Nephron (organoid): ENCODE measurements around the gene TJP3.

Experiments used
- H3K27ac Mint-ChIP-seq, 3 experiments: 2 replicates each; pipeline ENCODE4 v1.8.0; 2020; ENCODE audit warnings: mixed read lengths in 3 of 3, mild to moderate bottlenecking in 2 of 3, moderate library complexity in 1 of 3
- H3K27me3 Mint-ChIP-seq: 2 replicates; pipeline ENCODE4 v1.8.0; 2021; ENCODE audit warnings: low read depth, mild to moderate bottlenecking, moderate library complexity, mixed read lengths
- H3K36me3 Mint-ChIP-seq: 2 replicates; pipeline ENCODE4 v1.8.0; 2020; ENCODE audit warnings: low read depth, mixed read lengths
- H3K4me1 Mint-ChIP-seq: 2 replicates; pipeline ENCODE4 v1.8.0; 2020; ENCODE audit warnings: mixed read lengths
- H3K4me3 Mint-ChIP-seq, 3 experiments: 2 replicates each; pipeline ENCODE4 v1.8.0; 2020; ENCODE audit warnings: mild to moderate bottlenecking in 3 of 3, mixed read lengths in 3 of 3, moderate library complexity in 2 of 3
- H3K9me3 Mint-ChIP-seq: 2 replicates; pipeline ENCODE4 v1.8.0; 2020; ENCODE audit warnings: mixed read lengths
- TF ChIP-seq, protein P1 (sequence below), 3 experiments: fragments of 200-600 bp; sonication (generic); IDR thresholded peaks; one replicate each; pipeline ENCODE4 v1.5.0; 2021; ENCODE audit warnings: antibody characterized with exemption in 3 of 3; ENCODE audit not compliant: unreplicated experiment in 3 of 3

The TJP3 gene

GRCh38 chr19:3693025-3693925 is 14.9 kb upstream of the TJP3 start:
- Mint-ChIP-seq H3K36me3 (peaks cover 23% of the 10 kb centered on the region), H3K27ac (no peak overlapping the region), H3K9me3 (no peaks in the 10 kb centered on the region), H3K27me3 (no peaks in the 10 kb centered on the region), H3K4me1 (peaks cover 2% of the 10 kb centered on the region), H3K4me3 (no peak overlapping the region)
- TF ChIP-seq, protein P1, sequence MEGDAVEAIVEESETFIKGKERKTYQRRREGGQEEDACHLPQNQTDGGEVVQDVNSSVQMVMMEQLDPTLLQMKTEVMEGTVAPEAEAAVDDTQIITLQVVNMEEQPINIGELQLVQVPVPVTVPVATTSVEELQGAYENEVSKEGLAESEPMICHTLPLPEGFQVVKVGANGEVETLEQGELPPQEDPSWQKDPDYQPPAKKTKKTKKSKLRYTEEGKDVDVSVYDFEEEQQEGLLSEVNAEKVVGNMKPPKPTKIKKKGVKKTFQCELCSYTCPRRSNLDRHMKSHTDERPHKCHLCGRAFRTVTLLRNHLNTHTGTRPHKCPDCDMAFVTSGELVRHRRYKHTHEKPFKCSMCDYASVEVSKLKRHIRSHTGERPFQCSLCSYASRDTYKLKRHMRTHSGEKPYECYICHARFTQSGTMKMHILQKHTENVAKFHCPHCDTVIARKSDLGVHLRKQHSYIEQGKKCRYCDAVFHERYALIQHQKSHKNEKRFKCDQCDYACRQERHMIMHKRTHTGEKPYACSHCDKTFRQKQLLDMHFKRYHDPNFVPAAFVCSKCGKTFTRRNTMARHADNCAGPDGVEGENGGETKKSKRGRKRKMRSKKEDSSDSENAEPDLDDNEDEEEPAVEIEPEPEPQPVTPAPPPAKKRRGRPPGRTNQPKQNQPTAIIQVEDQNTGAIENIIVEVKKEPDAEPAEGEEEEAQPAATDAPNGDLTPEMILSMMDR (IDR thresholded peaks at IDR 0.05; ENCODE audit: unreplicated experiment in 3 of 3): no peak

- H3K4me3 Mint-ChIP-seq: no peak overlapping the region
- H3K4me1 Mint-ChIP-seq: peaks cover 6% of the 10 kb centered on the region
- H3K27me3 Mint-ChIP-seq: no peaks in the 10 kb centered on the region
- H3K27ac Mint-ChIP-seq: no peak overlapping the region
- TF ChIP-seq, protein P1 (IDR thresholded peaks at IDR 0.05; ENCODE audit: unreplicated experiment in 3 of 3): no peak
- H3K9me3 Mint-ChIP-seq: no peaks in the 10 kb centered on the region
- H3K36me3 Mint-ChIP-seq: peaks cover 18% of the 10 kb centered on the region
Measured at GRCh38 chr19:3694361-3695123, 13.6 kb upstream of the TJP3 start.

- H3K27me3 Mint-ChIP-seq: no peaks in the 10 kb centered on the region
- H3K27ac Mint-ChIP-seq: no peak overlapping the region
- H3K4me3 Mint-ChIP-seq: no peak overlapping the region
- TF ChIP-seq, protein P1 (IDR thresholded peaks at IDR 0.05; ENCODE audit: unreplicated experiment in 3 of 3): no peak
- no peaks in the 10 kb centered on the region for H3K9me3 Mint-ChIP-seq
- peaks cover 12% of the 10 kb centered on the region for H3K36me3 Mint-ChIP-seq
- H3K4me1 Mint-ChIP-seq: peaks cover 6% of the 10 kb centered on the region
Measured at GRCh38 chr19:3695124-3695733, 13.0 kb upstream of the TJP3 start.

GRCh38 chr19:3695986-3696659 is 12.1 kb upstream of the TJP3 start:
- peaks cover 6% of the 10 kb centered on the region for H3K4me1 Mint-ChIP-seq
- peak overlapping the region; percentile 46 to 58 (median 56) for H3K4me3 Mint-ChIP-seq
- H3K27me3 Mint-ChIP-seq: no peaks in the 10 kb centered on the region
- TF ChIP-seq, protein P1 (IDR thresholded peaks at IDR 0.05; ENCODE audit: unreplicated experiment in 3 of 3): no peak
- no peak overlapping the region for H3K27ac Mint-ChIP-seq
- H3K36me3 Mint-ChIP-seq: peaks cover 5% of the 10 kb centered on the region
- no peaks in the 10 kb centered on the region for H3K9me3 Mint-ChIP-seq

DNA sequence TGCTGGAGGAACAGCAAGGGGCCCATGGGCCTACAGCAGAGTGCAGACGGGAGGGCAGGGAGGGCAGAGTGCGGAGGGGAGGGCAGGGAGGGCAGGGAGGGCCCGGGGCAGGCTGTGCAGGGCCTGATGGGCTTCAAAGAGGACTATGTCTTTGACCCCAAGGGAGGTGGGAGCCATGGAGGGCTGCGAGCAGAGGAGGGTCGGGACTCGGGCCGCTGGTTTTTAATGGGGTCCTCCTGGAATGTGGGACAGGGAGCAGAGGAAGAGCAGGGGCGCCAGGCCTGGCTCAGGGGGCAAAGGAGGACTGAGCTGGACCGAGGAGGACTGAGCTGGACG is 11.6 kb upstream of the TJP3 start:
- Mint-ChIP-seq H3K27me3 (no peaks in the 10 kb centered on the region), H3K36me3 (peaks cover under 1% of the 10 kb centered on the region), H3K4me1 (peaks cover 6% of the 10 kb centered on the region), H3K27ac (no peak overlapping the region), H3K4me3 (peak overlapping the region in 2 of 3 experiments; percentile 67 to 96), H3K9me3 (no peaks in the 10 kb centered on the region)
- TF ChIP-seq, protein P1 (IDR thresholded peaks at IDR 0.05; ENCODE audit: unreplicated experiment in 3 of 3): no peak
